ENCODE results near the gene TMEM72. TPM values are rescaled to one million over a fixed set of nuclear protein-coding genes. Genes with fewer than 3 reads are reported as not detected.

TMEM72 gene
- polyA plus RNA-seq, 2 of the 4 experiments (the other 2 are of a cell fraction) = not detected

GRCh38 chr10:44932517-44933450, 21.6 kb downstream of the TMEM72 start:
- no peaks in the 10 kb centered on the region for H3K9me3 ChIP-seq
- no peaks in the 10 kb centered on the region for H3K4me1 ChIP-seq
- no peak overlapping the region for H3K4me2 ChIP-seq
- no peak overlapping the region for H3K4me3 ChIP-seq
- ATAC-seq = peak; percentile 92 to 98
- no peak for FAIRE-seq
- TF ChIP-seq CTCF (IDR thresholded peaks at IDR 0.05) = peak; percentile 73
- peak; percentile 49; the same call in 1 of the 2 replicates for TF ChIP-seq MYC (IDR thresholded peaks at IDR 0.05; ENCODE audit: borderline replicate concordance, low read length)
- TF ChIP-seq POLR2A (IDR thresholded peaks at IDR 0.05; ENCODE audit: low read length) = no peak
- peak; percentile 76 for TF ChIP-seq SMC3 (IDR thresholded peaks at IDR 0.05)
- TF ChIP-seq RAD21 (conservative IDR thresholded peaks at IDR 0.05 in 1 of 2, IDR thresholded peaks at IDR 0.05 in 1 of 2) = peak; percentile 84 to 90
- ChIA-PET CTCF (interaction anchor here (0.6 to 4.4 kb wide), 29 partner anchors 8 to 1283 kb away, joined by 3 to 69 read pairs (median 4); partner anchors contain the start of genes DEPP1 and TMEM72), POLR2A (no interaction called here)
- WGBS (ENCODE audit: missing lambda C conversion rate) = 53% methylated on average over 6 of the region's 10 CpGs
- DNase-seq (ENCODE audit: low read depth in 1 of 2, low spot score in 1 of 2) = peak; percentile 36 to 71
- H3K27ac ChIP-seq = no peak overlapping the region

GRCh38 chr10:44933451-44934321, 22.5 kb downstream of the TMEM72 start:
- FAIRE-seq (no peak), ATAC-seq (no peak), DNase-seq (ENCODE audit: low read depth in 1 of 2, low spot score in 1 of 2) (no peak)
- no peak for TF ChIP-seq CHD2 (IDR thresholded peaks at IDR 0.05; ENCODE audit: low read length, partially characterized antibody)
- TF ChIP-seq HDAC2 (IDR thresholded peaks at IDR 0.05) = no peak
- TF ChIP-seq HMGXB4 (CRISPR knock-in tag; IDR thresholded peaks at IDR 0.05; ENCODE audit: borderline replicate concordance) = no peak
- no peak for TF ChIP-seq RAD21 (conservative IDR thresholded peaks at IDR 0.05 in 1 of 2, IDR thresholded peaks at IDR 0.05 in 1 of 2)
- TF ChIP-seq RFX5 (IDR thresholded peaks at IDR 0.05) = no peak
- TF ChIP-seq EHF (CRISPR knock-in tag; IDR thresholded peaks at IDR 0.05) = no peak
- TF ChIP-seq ELK1 (IDR thresholded peaks at IDR 0.05; ENCODE audit: low read depth, low read length) = no peak
- no peak for TF ChIP-seq KDM1A (IDR thresholded peaks at IDR 0.05; ENCODE audit: low read depth)
- no peak for TF ChIP-seq FOXS1 (CRISPR knock-in tag; IDR thresholded peaks at IDR 0.05)
- TF ChIP-seq GATA3 (IDR thresholded peaks at IDR 0.05; ENCODE audit: borderline replicate concordance) = no peak
- TF ChIP-seq NFE2L2 (conservative IDR thresholded peaks at IDR 0.05; ENCODE audit: low read length) = no peak
- TF ChIP-seq CTCF (IDR thresholded peaks at IDR 0.05) = no peak
- no peak for TF ChIP-seq BHLHE40 (IDR thresholded peaks at IDR 0.05; ENCODE audit: low read depth, low read length)
- no peak for TF ChIP-seq KDM5A (IDR thresholded peaks at IDR 0.05)
- no peak for TF ChIP-seq NPAS2 (CRISPR knock-in tag; IDR thresholded peaks at IDR 0.05; ENCODE audit: borderline replicate concordance)
- 51% methylated on average over 8 of the region's 9 CpGs for WGBS (ENCODE audit: missing lambda C conversion rate)
- no peaks in the 10 kb centered on the region for H3K4me1 ChIP-seq
- POLR2A ChIA-PET = no interaction called here
- H3K9me3 ChIP-seq = no peaks in the 10 kb centered on the region
- H3K27ac ChIP-seq = no peak overlapping the region
- no peak overlapping the region for H3K4me3 ChIP-seq
- no peak overlapping the region for H3K4me2 ChIP-seq
- CTCF ChIA-PET = interaction anchor here (0.6 to 4.4 kb wide), 23 partner anchors 8 to 502 kb away, joined by 3 to 69 read pairs (median 7); partner anchors contain the start of gene DEPP1
